GM13977 (cell line): ENCODE measurements around the gene PCK1.

Source experiments
- DNase-seq: peaks from one replicate; pipeline ENCODE4 v3.0.0; 2012; ENCODE audit warnings: low spot score
- in situ Hi-C: fragments of 300-500 bp; cut with MboI; formaldehyde crosslinking; loops from one replicate; pipeline ENCODE4 v1.12.0; 2022; ENCODE audit warnings: low sequenced_read_pairs, low pct_unique_long_range_greater_than_20kb, mixed read lengths, inconsistent platforms; ENCODE audit not compliant: unreplicated experiment
- TF ChIP-seq, protein P1 (sequence below): IDR thresholded peaks from 2 replicates; pipeline ENCODE4 v1.5.1; 2012; ENCODE audit warnings: mild to moderate bottlenecking, control low read depth; ENCODE audit not compliant: insufficient read depth; ENCODE audit errors: extremely low read depth, missing control alignments

The PCK1 gene

DNA sequence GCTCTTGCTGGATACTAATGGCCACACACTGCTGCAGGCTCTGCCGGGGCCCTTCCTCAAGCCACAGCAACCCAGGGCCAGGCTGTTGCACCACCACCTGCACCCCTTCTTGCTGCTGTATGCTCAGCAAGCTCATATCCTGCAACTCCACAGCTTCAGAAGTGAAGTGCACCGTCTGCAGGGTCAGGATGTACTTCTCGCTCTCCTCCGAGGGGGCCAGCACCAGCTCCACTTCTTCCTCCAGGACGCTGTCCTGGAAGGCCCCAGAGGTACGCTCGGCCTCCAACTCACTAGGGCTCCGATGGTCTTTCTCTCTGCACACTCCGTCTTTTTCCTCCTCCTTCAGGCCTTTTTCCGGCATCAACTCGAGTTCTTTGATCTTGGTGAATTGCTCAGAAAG, 37.1 kb upstream of the PCK1 start:
- TF ChIP-seq, protein P1, sequence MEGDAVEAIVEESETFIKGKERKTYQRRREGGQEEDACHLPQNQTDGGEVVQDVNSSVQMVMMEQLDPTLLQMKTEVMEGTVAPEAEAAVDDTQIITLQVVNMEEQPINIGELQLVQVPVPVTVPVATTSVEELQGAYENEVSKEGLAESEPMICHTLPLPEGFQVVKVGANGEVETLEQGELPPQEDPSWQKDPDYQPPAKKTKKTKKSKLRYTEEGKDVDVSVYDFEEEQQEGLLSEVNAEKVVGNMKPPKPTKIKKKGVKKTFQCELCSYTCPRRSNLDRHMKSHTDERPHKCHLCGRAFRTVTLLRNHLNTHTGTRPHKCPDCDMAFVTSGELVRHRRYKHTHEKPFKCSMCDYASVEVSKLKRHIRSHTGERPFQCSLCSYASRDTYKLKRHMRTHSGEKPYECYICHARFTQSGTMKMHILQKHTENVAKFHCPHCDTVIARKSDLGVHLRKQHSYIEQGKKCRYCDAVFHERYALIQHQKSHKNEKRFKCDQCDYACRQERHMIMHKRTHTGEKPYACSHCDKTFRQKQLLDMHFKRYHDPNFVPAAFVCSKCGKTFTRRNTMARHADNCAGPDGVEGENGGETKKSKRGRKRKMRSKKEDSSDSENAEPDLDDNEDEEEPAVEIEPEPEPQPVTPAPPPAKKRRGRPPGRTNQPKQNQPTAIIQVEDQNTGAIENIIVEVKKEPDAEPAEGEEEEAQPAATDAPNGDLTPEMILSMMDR: no peak
- in situ Hi-C loops: no loop called here
- no peak for DNase-seq

GRCh38 chr20:57524511-57525176, 36.3 kb upstream of the PCK1 start, which contains the start of gene CTCFL:
Gene CTCFL (minus strand): TSS chr20:57525140. CDS start chr20:57524205, 935 bp downstream.
- no peak for DNase-seq
- TF ChIP-seq, protein P1: no peak
- in situ Hi-C loops: no loop called here

DNA sequence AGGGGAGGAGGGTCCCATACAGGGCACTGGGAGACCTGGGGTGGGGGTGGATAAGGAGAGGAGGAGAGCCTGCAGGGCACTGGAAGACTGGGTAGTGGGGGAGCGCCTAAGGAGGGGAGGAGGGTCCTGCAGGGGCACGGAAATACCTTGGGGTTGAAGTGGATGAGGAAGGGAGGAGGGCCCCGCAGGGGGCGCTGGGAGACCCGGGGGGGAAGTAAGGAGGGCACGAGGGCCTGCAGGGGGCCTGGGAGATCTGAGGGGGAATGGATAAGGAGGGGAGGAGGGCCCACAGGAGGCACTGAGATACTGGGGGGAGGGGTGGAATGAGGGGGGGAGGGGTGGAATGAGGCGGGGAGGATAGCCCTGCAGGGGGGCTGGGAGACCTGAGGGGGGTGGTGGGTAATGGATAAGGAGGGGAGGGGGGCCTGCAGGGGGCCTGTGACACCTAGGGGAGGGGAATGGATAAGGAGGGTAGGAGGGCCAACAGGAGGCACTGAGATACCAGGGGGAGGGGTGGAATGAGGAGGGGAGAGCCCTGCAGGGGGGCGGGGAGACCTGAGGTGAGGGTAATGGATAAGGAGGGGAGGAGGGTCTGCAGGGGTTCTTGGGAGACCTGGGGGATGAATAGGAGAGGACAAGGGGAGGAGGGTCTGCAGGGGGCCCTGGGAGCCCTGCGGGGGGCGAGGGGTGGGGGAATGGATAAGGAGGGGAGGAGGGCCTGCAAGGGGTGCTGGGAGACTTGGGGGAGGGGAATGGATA, 35.4 kb upstream of the PCK1 start:
- in situ Hi-C loops: no loop called here
- no peak for DNase-seq
- TF ChIP-seq, protein P1: no peak

GRCh38 chr20:57526087-57526884, 34.6 kb upstream of the PCK1 start:
- DNase-seq: no peak
- in situ Hi-C loops: no loop called here
- TF ChIP-seq, protein P1: peak; percentile 16

DNA sequence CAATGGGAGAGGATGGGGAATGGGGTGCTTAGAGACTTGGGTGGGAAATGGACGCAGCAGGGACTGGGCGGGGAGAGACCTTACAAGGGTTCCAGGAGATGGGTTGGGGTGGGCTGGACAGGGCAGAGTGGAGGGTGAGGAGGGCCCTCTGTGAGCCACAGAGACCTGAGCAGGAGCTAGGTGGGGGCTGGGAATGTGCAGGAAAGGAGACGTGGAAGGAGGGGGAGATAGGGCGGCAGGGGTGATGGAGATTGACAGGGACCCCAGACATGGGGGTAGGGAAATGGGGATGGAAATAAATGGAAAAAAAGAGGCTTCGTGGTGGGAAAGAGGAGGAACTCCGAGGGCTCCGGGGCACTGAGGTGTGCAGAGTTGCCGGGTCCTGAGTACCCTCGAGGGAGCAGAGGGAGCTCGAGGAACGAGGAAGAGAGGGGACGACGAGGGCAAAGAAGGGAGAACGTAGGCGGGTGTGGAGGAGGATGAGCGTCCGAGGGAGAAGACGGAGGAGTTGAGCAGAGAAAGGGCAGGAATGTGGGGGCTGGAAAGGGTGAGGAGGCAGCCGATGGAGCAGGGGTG, 33.9 kb upstream of the PCK1 start:
- in situ Hi-C loops: no loop called here
- no peak for DNase-seq
- TF ChIP-seq, protein P1: no peak

DNA sequence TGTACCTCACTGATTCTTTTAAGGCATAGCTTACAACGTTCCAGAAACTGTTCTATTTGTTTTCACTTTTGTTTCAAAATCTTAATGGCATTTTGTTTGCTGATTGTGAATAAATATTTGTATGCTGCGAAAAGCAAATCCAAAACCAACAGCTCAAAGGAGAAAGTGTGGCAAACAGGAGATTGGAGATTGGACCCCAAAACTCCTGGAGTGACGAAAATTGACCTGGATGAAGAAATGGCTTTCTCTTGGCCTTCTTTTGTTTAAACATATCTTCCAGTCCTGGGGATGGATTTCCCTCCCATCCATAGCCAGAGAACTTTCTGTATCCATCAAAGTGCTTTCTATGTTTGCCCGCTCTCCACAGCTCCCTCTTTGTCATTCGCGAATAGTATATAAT, 33.2 kb upstream of the PCK1 start:
- in situ Hi-C loops: no loop called here
- no peak for DNase-seq
- TF ChIP-seq, protein P1: no peak
